Naive B cell (primary cell): ENCODE measurements around the gene ADGRV1. TPM values are rescaled to one million over a fixed set of nuclear protein-coding genes. Genes with fewer than 3 reads are reported as not detected.
"Not testable (repeated sequence)": the region's sequence is repeated elsewhere in the genome, so short reads cannot be mapped to it uniquely, and the experiment has no call there.

Experiments used
- ATAC-seq, 2 donors: fragments of 150-1000 bp; cut with Tn5 transposase; 2 replicates each; pipeline ENCODE4 v1.10.0; 2021; ENCODE audit warnings: low read depth in 2 of 2, mild to moderate bottlenecking in 2 of 2, moderate library complexity in 2 of 2
- DNase-seq: peaks from one replicate; pipeline ENCODE4 v3.0.0; 2022
- H3K27ac Mint-ChIP-seq, 6 donors: one replicate each; pipeline ENCODE4 v1.8.0; 2020 to 2022; ENCODE audit warnings: mild to moderate bottlenecking in 6 of 6, mixed read lengths in 6 of 6, moderate library complexity in 5 of 6, inconsistent platforms in 2 of 6
- H3K27me3 Mint-ChIP-seq, 3 donors: one replicate each; pipeline ENCODE4 v1.8.0; 2021 to 2022; ENCODE audit warnings: mixed read lengths in 3 of 3, mild to moderate bottlenecking in 1 of 3
- H3K36me3 Mint-ChIP-seq, 2 donors: one replicate each; pipeline ENCODE4 v1.8.0; 2020 to 2022; ENCODE audit warnings: mixed read lengths in 2 of 2, inconsistent platforms in 1 of 2, mild to moderate bottlenecking in 1 of 2
- H3K4me1 Mint-ChIP-seq, 3 donors: one replicate each; pipeline ENCODE4 v1.8.0; 2020 to 2022; ENCODE audit warnings: mixed read lengths in 3 of 3, inconsistent platforms in 1 of 3, mild to moderate bottlenecking in 1 of 3, moderate library complexity in 1 of 3
- H3K4me3 Mint-ChIP-seq, 8 donors: one replicate each; pipeline ENCODE4 v1.8.0; 2020 to 2022; ENCODE audit warnings: mild to moderate bottlenecking in 8 of 8, mixed read lengths in 8 of 8, moderate library complexity in 8 of 8, inconsistent platforms in 2 of 8
- H3K9me3 Mint-ChIP-seq, 7 donors: one replicate each; pipeline ENCODE4 v1.8.0; 2020 to 2022; ENCODE audit warnings: mixed read lengths in 7 of 7, mild to moderate bottlenecking in 5 of 7, inconsistent platforms in 2 of 7, moderate library complexity in 1 of 7
- polyA plus RNA-seq, 6 donors: library from polyadenylated mRNA; unstranded; fragments of 300-500 nt; fragmentation: Illumina TruSeq; gene quantifications; one replicate each; pipeline ENCODE4 v1.2.3, GENCODE V29; 2021; ENCODE audit warnings: low read depth in 6 of 6

Gene ADGRV1
- polyA plus RNA-seq, 6 donors from 2014 or later, result 0.62 TPM; not detected in 5

- peaks cover 0 to 1% (median 0%) of the 10 kb centered on the region in 7 donors for H3K9me3 Mint-ChIP-seq
- no peak overlapping the region for H3K4me3 Mint-ChIP-seq
- H3K27ac Mint-ChIP-seq, result no peak overlapping the region
- DNase-seq (no peak), ATAC-seq (no peak)
- peaks cover 0 to 6% (median 0%) of the 10 kb centered on the region in 3 donors for H3K27me3 Mint-ChIP-seq
- H3K4me1 Mint-ChIP-seq, result no peaks in the 10 kb centered on the region
- H3K36me3 Mint-ChIP-seq, result no peaks in the 10 kb centered on the region
Measured at GRCh38 chr5:91006713-91007112, 448.1 kb downstream of the ADGRV1 start.

GRCh38 chr5:91007251-91007650 is 448.7 kb downstream of the ADGRV1 start:
- no peak for DNase-seq
- ATAC-seq, result no peak
- Mint-ChIP-seq H3K36me3 (no peaks in the 10 kb centered on the region), H3K9me3 (peaks cover 0 to 1% (median 0%) of the 10 kb centered on the region in 7 donors), H3K4me1 (no peaks in the 10 kb centered on the region), H3K27me3 (peaks cover 0 to 6% (median 0%) of the 10 kb centered on the region in 3 donors), H3K4me3 (no peak overlapping the region), H3K27ac (no peak overlapping the region)

GRCh38 chr5:91007780-91008402 is 449.3 kb downstream of the ADGRV1 start:
- peaks cover 0 to 6% (median 0%) of the 10 kb centered on the region in 3 donors for H3K27me3 Mint-ChIP-seq
- H3K4me1 Mint-ChIP-seq, result no peaks in the 10 kb centered on the region
- no peak overlapping the region for H3K27ac Mint-ChIP-seq
- H3K4me3 Mint-ChIP-seq, result no peak overlapping the region
- H3K36me3 Mint-ChIP-seq, result no peaks in the 10 kb centered on the region
- ATAC-seq (no peak), DNase-seq (no peak)
- peaks cover 0 to 2% (median 0%) of the 10 kb centered on the region in 7 donors for H3K9me3 Mint-ChIP-seq

GRCh38 chr5:91010090-91010489 is 451.5 kb downstream of the ADGRV1 start:
- Mint-ChIP-seq H3K27ac (no peak overlapping the region), H3K4me1 (no peaks in the 10 kb centered on the region), H3K36me3 (no peaks in the 10 kb centered on the region), H3K27me3 (peaks cover 0 to 16% (median 0%) of the 10 kb centered on the region in 3 donors), H3K9me3 (peaks cover 0 to 20% (median 7%) of the 10 kb centered on the region in 7 donors), H3K4me3 (no peak overlapping the region)
- ATAC-seq (no peak), DNase-seq (no peak)

GRCh38 chr5:91011029-91011428 is 452.4 kb downstream of the ADGRV1 start:
- Mint-ChIP-seq H3K27ac (peak overlapping the region in 1 of 6 donors; percentile 17), H3K36me3 (no peaks in the 10 kb centered on the region), H3K4me1 (no peaks in the 10 kb centered on the region), H3K9me3 (peaks cover 0 to 23% (median 9%) of the 10 kb centered on the region in 7 donors), H3K27me3 (peaks cover 0 to 13% (median 0%) of the 10 kb centered on the region in 3 donors), H3K4me3 (no peak overlapping the region)
- ATAC-seq (no peak), DNase-seq (no peak)

GRCh38 chr5:91012867-91013266 is 454.3 kb downstream of the ADGRV1 start:
- not testable (repeated sequence) for H3K36me3 Mint-ChIP-seq

GRCh38 chr5:91016322-91016721 is 457.7 kb downstream of the ADGRV1 start:
- no peak overlapping the region for H3K27ac Mint-ChIP-seq
- ATAC-seq (no peak), DNase-seq (no peak)
- no peak overlapping the region for H3K4me3 Mint-ChIP-seq
- peaks cover 0 to 13% (median 7%) of the 10 kb centered on the region in 3 donors for H3K27me3 Mint-ChIP-seq
- no peaks in the 10 kb centered on the region for H3K4me1 Mint-ChIP-seq
- H3K36me3 Mint-ChIP-seq, result no peaks in the 10 kb centered on the region
- H3K9me3 Mint-ChIP-seq, result peaks cover 0 to 23% (median 8%) of the 10 kb centered on the region in 7 donors

More at GRCh38 chr5:91012867-91013266, 454.3 kb downstream of the ADGRV1 start:
- H3K4me1 Mint-ChIP-seq, H3K4me3 Mint-ChIP-seq, ATAC-seq, H3K27ac Mint-ChIP-seq, DNase-seq: not testable (repeated sequence)
- Mint-ChIP-seq H3K27me3 (peaks cover 0 to 13% (median 7%) of the 10 kb centered on the region in 3 donors), H3K9me3 (peaks cover 0 to 23% (median 8%) of the 10 kb centered on the region in 7 donors)

GRCh38 chr5:91016954-91017700 is 458.5 kb downstream of the ADGRV1 start:
- no peaks in the 10 kb centered on the region for H3K4me1 Mint-ChIP-seq
- H3K27me3 Mint-ChIP-seq, result peaks cover 0 to 13% (median 7%) of the 10 kb centered on the region in 3 donors
- H3K36me3 Mint-ChIP-seq, result no peaks in the 10 kb centered on the region
- no peak for ATAC-seq
- no peak for DNase-seq
- H3K9me3 Mint-ChIP-seq, result peaks cover 0 to 23% (median 8%) of the 10 kb centered on the region in 7 donors
- H3K4me3 Mint-ChIP-seq, result no peak overlapping the region
- H3K27ac Mint-ChIP-seq, result peak overlapping the region in 1 of 6 donors; percentile 6

- no peak overlapping the region for H3K4me3 Mint-ChIP-seq
- H3K27me3 Mint-ChIP-seq, result peaks cover 0 to 11% (median 7%) of the 10 kb centered on the region in 3 donors
- H3K9me3 Mint-ChIP-seq, result peaks cover 0 to 18% (median 7%) of the 10 kb centered on the region in 7 donors
- DNase-seq (no peak), ATAC-seq (no peak)
- no peaks in the 10 kb centered on the region for H3K4me1 Mint-ChIP-seq
- no peak overlapping the region for H3K27ac Mint-ChIP-seq
- H3K36me3 Mint-ChIP-seq, result no peaks in the 10 kb centered on the region
Measured at GRCh38 chr5:91018200-91018599, 459.6 kb downstream of the ADGRV1 start.

- DNase-seq (no peak), ATAC-seq (no peak)
- peaks cover 0 to 7% (median 5%) of the 10 kb centered on the region in 3 donors for H3K27me3 Mint-ChIP-seq
- peaks cover 0 to 14% (median 5%) of the 10 kb centered on the region in 7 donors for H3K9me3 Mint-ChIP-seq
- H3K4me3 Mint-ChIP-seq, result no peak overlapping the region
- no peaks in the 10 kb centered on the region for H3K36me3 Mint-ChIP-seq
- no peaks in the 10 kb centered on the region for H3K4me1 Mint-ChIP-seq
- no peak overlapping the region for H3K27ac Mint-ChIP-seq
Measured at GRCh38 chr5:91018712-91019371, 460.2 kb downstream of the ADGRV1 start.

- no peak overlapping the region for H3K4me3 Mint-ChIP-seq
- no peak overlapping the region for H3K27ac Mint-ChIP-seq
- peaks cover 0 to 3% (median under 1%) of the 10 kb centered on the region in 7 donors for H3K9me3 Mint-ChIP-seq
- H3K36me3 Mint-ChIP-seq, result no peaks in the 10 kb centered on the region
- DNase-seq (no peak), ATAC-seq (no peak)
- no peaks in the 10 kb centered on the region for H3K4me1 Mint-ChIP-seq
- H3K27me3 Mint-ChIP-seq, result peaks cover 0 to 7% (median under 1%) of the 10 kb centered on the region in 3 donors
Measured at GRCh38 chr5:91020065-91020800, 461.6 kb downstream of the ADGRV1 start.

- H3K9me3 Mint-ChIP-seq, result no peaks in the 10 kb centered on the region
- DNase-seq, result no peak
- no peak overlapping the region for H3K4me3 Mint-ChIP-seq
- H3K27ac Mint-ChIP-seq, result no peak overlapping the region
- H3K27me3 Mint-ChIP-seq, result no peaks in the 10 kb centered on the region
- ATAC-seq, result no peak
- H3K4me1 Mint-ChIP-seq, result no peaks in the 10 kb centered on the region
- no peaks in the 10 kb centered on the region for H3K36me3 Mint-ChIP-seq
Measured at GRCh38 chr5:91022518-91022917, 463.9 kb downstream of the ADGRV1 start.

- no peaks in the 10 kb centered on the region for H3K4me1 Mint-ChIP-seq
- H3K27me3 Mint-ChIP-seq, result peaks cover 0 to 4% (median 0%) of the 10 kb centered on the region in 3 donors
- ATAC-seq (no peak), DNase-seq (no peak)
- no peak overlapping the region for H3K27ac Mint-ChIP-seq
- no peak overlapping the region for H3K4me3 Mint-ChIP-seq
- H3K36me3 Mint-ChIP-seq, result no peaks in the 10 kb centered on the region
- H3K9me3 Mint-ChIP-seq, result no peaks in the 10 kb centered on the region
Measured at GRCh38 chr5:91024206-91024605, 465.6 kb downstream of the ADGRV1 start.
